Measurements from ENCODE around the gene PLEKHF1.

GRCh38 chr19:29617366-29618266 is 47.6 kb upstream of the PLEKHF1 start:
- TF ChIP-seq CTCF (IDR thresholded peaks at IDR 0.05) (no peak), POLR2A (IDR thresholded peaks at IDR 0.05) (no peak)
